ENCODE data around the gene PNPLA6. TPM values are rescaled to one million over a fixed set of nuclear protein-coding genes. Genes with fewer than 3 reads are reported as not detected.

The PNPLA6 gene
- total and polyA plus RNA-seq, 9 of the 15 experiments (the other 6 are each of a cell fraction or from before 2014, with no cell fraction given) = 0.07 to 30.2 (median 8.3) TPM

DNA sequence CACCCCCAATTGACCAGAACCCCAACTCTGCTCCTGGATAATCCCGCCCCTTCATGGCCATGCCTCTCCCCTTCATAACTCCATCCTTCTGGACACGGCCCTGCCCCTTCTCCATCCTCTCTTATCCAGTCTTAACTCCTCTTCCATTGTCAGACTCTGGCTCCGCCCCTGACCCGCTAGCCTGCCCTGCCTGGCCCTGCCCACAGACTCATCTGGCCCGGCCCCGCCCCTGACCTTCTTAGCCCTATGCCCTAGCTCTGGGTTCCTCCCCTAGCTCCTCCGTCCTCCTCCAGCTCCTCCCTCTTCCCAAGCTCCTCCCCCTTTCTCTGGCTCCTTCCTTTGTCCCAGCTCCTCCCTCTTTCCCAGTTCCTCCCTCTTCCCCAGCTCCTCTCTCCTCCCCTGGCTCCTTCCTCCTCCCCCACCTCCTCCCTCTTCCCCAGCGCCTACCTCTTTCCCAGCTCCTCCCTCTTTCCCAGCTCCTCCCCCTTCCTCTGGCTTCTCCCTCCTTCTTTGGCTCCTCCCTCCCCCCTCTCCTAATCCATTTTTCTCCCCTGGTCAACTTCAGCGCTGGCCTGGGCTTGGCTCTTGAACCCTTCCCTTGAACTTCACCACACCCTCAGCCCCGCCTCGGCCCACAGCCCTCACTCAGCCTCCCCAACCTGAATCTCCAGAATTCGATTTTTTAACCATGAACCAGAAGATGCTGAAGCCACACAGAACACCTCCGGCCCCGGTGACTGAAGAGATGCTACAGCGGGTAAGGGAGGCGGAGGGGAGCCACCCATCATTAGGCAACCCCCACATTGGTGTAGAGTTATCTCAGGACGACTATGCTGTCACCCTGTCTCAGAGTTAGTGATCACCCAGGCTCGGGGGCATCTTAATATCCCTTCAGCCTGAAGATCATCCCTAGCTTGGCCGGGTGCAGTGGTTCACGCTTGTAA lies 28.9 kb upstream of the PNPLA6 start (continued):
- TF ChIP-seq, protein P1, sequence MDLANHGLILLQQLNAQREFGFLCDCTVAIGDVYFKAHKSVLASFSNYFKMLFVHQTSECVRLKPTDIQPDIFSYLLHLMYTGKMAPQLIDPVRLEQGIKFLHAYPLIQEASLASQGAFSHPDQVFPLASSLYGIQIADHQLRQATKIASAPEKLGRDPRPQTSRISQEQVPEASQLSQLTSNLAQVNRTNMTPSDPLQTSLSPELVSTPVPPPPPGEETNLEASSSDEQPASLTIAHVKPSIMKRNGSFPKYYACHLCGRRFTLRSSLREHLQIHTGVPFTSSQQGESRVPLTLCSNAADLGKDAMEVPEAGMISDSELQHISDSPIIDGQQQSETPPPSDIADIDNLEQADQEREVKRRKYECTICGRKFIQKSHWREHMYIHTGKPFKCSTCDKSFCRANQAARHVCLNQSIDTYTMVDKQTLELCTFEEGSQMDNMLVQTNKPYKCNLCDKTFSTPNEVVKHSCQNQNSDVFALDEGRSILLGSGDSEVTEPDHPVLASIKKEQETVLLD (IDR thresholded peaks at IDR 0.05) = no peak
- TF ChIP-seq, protein P2, sequence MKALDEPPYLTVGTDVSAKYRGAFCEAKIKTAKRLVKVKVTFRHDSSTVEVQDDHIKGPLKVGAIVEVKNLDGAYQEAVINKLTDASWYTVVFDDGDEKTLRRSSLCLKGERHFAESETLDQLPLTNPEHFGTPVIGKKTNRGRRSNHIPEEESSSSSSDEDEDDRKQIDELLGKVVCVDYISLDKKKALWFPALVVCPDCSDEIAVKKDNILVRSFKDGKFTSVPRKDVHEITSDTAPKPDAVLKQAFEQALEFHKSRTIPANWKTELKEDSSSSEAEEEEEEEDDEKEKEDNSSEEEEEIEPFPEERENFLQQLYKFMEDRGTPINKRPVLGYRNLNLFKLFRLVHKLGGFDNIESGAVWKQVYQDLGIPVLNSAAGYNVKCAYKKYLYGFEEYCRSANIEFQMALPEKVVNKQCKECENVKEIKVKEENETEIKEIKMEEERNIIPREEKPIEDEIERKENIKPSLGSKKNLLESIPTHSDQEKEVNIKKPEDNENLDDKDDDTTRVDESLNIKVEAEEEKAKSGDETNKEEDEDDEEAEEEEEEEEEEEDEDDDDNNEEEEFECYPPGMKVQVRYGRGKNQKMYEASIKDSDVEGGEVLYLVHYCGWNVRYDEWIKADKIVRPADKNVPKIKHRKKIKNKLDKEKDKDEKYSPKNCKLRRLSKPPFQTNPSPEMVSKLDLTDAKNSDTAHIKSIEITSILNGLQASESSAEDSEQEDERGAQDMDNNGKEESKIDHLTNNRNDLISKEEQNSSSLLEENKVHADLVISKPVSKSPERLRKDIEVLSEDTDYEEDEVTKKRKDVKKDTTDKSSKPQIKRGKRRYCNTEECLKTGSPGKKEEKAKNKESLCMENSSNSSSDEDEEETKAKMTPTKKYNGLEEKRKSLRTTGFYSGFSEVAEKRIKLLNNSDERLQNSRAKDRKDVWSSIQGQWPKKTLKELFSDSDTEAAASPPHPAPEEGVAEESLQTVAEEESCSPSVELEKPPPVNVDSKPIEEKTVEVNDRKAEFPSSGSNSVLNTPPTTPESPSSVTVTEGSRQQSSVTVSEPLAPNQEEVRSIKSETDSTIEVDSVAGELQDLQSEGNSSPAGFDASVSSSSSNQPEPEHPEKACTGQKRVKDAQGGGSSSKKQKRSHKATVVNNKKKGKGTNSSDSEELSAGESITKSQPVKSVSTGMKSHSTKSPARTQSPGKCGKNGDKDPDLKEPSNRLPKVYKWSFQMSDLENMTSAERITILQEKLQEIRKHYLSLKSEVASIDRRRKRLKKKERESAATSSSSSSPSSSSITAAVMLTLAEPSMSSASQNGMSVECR (CRISPR knock-in tag; IDR thresholded peaks at IDR 0.05) = 0 out of 2 replicates have a peak, but pooled peaks have one; percentile 26
- TF ChIP-seq XRCC3 (IDR thresholded peaks at IDR 0.05) (no peak), DACH1 (IDR thresholded peaks at IDR 0.05; ENCODE audit: partially characterized antibody) (no peak), SOX6 (IDR thresholded peaks at IDR 0.05) (peak; percentile 37; the same call in 1 of the 2 replicates), RAD21 (CRISPR knock-in tag; conservative IDR thresholded peaks at IDR 0.05 in 1 of 2, IDR thresholded peaks at IDR 0.05 in 1 of 2) (no peak), PHF8 (IDR thresholded peaks at IDR 0.05; ENCODE audit: borderline replicate concordance, low read length) (no peak), CREBBP (IDR thresholded peaks at IDR 0.05; ENCODE audit: low read depth, low read length) (no peak), RUNX1 (IDR thresholded peaks at IDR 0.05; ENCODE audit: low read depth) (no peak), MCM2 (IDR thresholded peaks at IDR 0.05; ENCODE audit: low read depth) (peak; percentile 100), BCOR (IDR thresholded peaks at IDR 0.05) (peak; percentile 72), JUN (IDR thresholded peaks at IDR 0.05; ENCODE audit: borderline replicate concordance, low read depth, low read length) (no peak), JUN (CRISPR knock-in tag; IDR thresholded peaks at IDR 0.05; ENCODE audit: borderline replicate concordance) (0 out of 2 replicates have a peak, but pooled peaks have one; percentile 56)
- TF ChIP-seq, protein P3, sequence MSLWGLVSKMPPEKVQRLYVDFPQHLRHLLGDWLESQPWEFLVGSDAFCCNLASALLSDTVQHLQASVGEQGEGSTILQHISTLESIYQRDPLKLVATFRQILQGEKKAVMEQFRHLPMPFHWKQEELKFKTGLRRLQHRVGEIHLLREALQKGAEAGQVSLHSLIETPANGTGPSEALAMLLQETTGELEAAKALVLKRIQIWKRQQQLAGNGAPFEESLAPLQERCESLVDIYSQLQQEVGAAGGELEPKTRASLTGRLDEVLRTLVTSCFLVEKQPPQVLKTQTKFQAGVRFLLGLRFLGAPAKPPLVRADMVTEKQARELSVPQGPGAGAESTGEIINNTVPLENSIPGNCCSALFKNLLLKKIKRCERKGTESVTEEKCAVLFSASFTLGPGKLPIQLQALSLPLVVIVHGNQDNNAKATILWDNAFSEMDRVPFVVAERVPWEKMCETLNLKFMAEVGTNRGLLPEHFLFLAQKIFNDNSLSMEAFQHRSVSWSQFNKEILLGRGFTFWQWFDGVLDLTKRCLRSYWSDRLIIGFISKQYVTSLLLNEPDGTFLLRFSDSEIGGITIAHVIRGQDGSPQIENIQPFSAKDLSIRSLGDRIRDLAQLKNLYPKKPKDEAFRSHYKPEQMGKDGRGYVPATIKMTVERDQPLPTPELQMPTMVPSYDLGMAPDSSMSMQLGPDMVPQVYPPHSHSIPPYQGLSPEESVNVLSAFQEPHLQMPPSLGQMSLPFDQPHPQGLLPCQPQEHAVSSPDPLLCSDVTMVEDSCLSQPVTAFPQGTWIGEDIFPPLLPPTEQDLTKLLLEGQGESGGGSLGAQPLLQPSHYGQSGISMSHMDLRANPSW (CRISPR knock-in tag; IDR thresholded peaks at IDR 0.05) = no peak
- TF ChIP-seq, protein P4, sequence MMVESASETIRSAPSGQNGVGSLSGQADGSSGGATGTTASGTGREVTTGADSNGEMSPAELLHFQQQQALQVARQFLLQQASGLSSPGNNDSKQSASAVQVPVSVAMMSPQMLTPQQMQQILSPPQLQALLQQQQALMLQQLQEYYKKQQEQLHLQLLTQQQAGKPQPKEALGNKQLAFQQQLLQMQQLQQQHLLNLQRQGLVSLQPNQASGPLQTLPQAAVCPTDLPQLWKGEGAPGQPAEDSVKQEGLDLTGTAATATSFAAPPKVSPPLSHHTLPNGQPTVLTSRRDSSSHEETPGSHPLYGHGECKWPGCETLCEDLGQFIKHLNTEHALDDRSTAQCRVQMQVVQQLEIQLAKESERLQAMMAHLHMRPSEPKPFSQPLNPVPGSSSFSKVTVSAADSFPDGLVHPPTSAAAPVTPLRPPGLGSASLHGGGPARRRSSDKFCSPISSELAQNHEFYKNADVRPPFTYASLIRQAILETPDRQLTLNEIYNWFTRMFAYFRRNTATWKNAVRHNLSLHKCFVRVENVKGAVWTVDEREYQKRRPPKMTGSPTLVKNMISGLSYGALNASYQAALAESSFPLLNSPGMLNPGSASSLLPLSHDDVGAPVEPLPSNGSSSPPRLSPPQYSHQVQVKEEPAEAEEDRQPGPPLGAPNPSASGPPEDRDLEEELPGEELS (CRISPR knock-in tag; IDR thresholded peaks at IDR 0.05; ENCODE audit: borderline replicate concordance) = no peak
